ENCODE data around the gene LRRC71.

Gene LRRC71

GRCh38 chr1:156883919-156884318 is 36.5 kb upstream of the LRRC71 start:
- Histone ChIP-seq H3K27me3 (ENCODE audit: control insufficient read depth, insufficient read depth, low read length) (peaks cover 70% of the 10 kb centered on the region), H3K4me1 (ENCODE audit: control insufficient read depth, insufficient read depth, low read length) (no peaks in the 10 kb centered on the region), H3K36me3 (ENCODE audit: control insufficient read depth, insufficient read depth, low read length) (no peaks in the 10 kb centered on the region), H3K4me3 (ENCODE audit: low read length) (no peak overlapping the region), H3K9me3 (ENCODE audit: control insufficient read depth, low read length) (no peaks in the 10 kb centered on the region), H3K9ac (ENCODE audit: low read length) (no peak overlapping the region)

- Histone ChIP-seq H3K36me3 (ENCODE audit: control insufficient read depth, insufficient read depth, low read length) (no peaks in the 10 kb centered on the region), H3K4me1 (ENCODE audit: control insufficient read depth, insufficient read depth, low read length) (no peaks in the 10 kb centered on the region), H3K9ac (ENCODE audit: low read length) (no peak overlapping the region), H3K9me3 (ENCODE audit: control insufficient read depth, low read length) (no peaks in the 10 kb centered on the region), H3K27me3 (ENCODE audit: control insufficient read depth, insufficient read depth, low read length) (peaks cover 71% of the 10 kb centered on the region), H3K4me3 (ENCODE audit: low read length) (no peak overlapping the region)
These were observed 35.8 kb upstream of the LRRC71 start for GRCh38 chr1:156884560-156885184.

DNA sequence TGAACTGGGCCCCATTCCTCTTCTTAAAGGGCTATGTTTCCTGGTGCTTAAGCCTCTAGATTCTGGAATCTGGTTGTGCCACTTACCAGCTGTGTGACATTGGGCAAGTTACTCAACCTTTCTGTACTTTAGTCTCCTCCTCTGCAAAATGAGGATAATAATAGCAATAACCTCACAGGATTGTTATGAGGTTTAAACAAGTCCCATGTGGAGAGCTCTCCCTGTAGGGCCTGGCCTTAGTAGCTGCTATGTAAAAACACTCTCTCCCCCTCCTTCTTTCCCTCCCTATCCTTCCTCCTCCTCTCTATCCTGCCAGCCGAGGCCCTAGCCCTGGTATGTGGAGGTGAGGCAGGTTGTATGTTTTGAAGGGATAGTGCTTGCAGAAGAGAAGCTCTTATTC is 35.1 kb upstream of the LRRC71 start:
- no peaks in the 10 kb centered on the region for H3K9me3 ChIP-seq (ENCODE audit: control insufficient read depth, low read length)
- H3K36me3 ChIP-seq (ENCODE audit: control insufficient read depth, insufficient read depth, low read length) = no peaks in the 10 kb centered on the region
- H3K4me3 ChIP-seq (ENCODE audit: low read length) = no peak overlapping the region
- no peaks in the 10 kb centered on the region for H3K4me1 ChIP-seq (ENCODE audit: control insufficient read depth, insufficient read depth, low read length)
- H3K9ac ChIP-seq (ENCODE audit: low read length) = no peak overlapping the region
- peaks cover 66% of the 10 kb centered on the region for H3K27me3 ChIP-seq (ENCODE audit: control insufficient read depth, insufficient read depth, low read length)

- Histone ChIP-seq H3K9ac (ENCODE audit: low read length) (no peak overlapping the region), H3K9me3 (ENCODE audit: control insufficient read depth, low read length) (no peaks in the 10 kb centered on the region), H3K36me3 (ENCODE audit: control insufficient read depth, insufficient read depth, low read length) (no peaks in the 10 kb centered on the region), H3K27me3 (ENCODE audit: control insufficient read depth, insufficient read depth, low read length) (peaks cover 62% of the 10 kb centered on the region), H3K4me3 (ENCODE audit: low read length) (no peak overlapping the region), H3K4me1 (ENCODE audit: control insufficient read depth, insufficient read depth, low read length) (no peaks in the 10 kb centered on the region)
These were observed 34.5 kb upstream of the LRRC71 start for GRCh38 chr1:156885880-156886355.

DNA sequence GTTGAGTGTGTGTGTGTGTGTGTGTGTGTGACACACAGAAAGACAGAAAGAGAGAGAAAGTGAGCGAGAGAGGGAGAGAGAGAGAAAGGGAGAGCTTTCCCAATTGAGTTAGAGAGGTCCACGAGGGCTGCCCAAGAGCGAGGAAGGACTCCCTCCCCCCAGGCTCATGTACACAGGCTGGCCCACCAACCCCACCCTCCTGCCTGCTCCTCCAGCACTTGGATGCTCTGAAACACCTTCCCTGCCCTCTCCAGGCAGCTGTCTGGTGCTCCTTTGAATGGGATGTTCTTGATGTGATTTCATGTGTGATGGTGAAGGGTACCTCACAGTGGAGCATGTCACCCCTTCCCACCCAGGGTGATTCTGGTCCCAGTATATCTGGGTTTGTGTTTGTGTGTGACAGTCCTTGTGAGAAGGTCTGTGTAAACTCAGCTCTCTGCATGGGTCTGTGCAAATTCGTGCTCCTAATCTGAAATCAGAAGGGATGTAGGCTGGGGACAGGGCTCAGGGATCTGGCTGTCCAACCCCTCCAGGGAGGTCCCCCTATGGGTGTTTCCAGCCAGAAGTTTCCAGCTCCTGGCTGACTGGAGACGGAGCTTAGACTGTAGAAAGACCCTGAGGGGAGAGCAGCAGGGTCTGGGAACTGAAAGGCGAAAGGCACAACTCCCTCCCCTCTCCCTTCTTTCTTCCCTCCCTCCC is 33.7 kb upstream of the LRRC71 start:
- Histone ChIP-seq H3K4me1 (ENCODE audit: control insufficient read depth, insufficient read depth, low read length) (no peaks in the 10 kb centered on the region), H3K36me3 (ENCODE audit: control insufficient read depth, insufficient read depth, low read length) (no peaks in the 10 kb centered on the region), H3K27me3 (ENCODE audit: control insufficient read depth, insufficient read depth, low read length) (peaks cover 59% of the 10 kb centered on the region), H3K9me3 (ENCODE audit: control insufficient read depth, low read length) (no peaks in the 10 kb centered on the region), H3K4me3 (ENCODE audit: low read length) (no peak overlapping the region), H3K9ac (ENCODE audit: low read length) (no peak overlapping the region)

GRCh38 chr1:156887317-156887716 is 33.1 kb upstream of the LRRC71 start:
- no peak overlapping the region for H3K4me3 ChIP-seq (ENCODE audit: low read length)
- no peaks in the 10 kb centered on the region for H3K4me1 ChIP-seq (ENCODE audit: control insufficient read depth, insufficient read depth, low read length)
- no peaks in the 10 kb centered on the region for H3K36me3 ChIP-seq (ENCODE audit: control insufficient read depth, insufficient read depth, low read length)
- H3K27me3 ChIP-seq (ENCODE audit: control insufficient read depth, insufficient read depth, low read length) = peaks cover 61% of the 10 kb centered on the region
- H3K9me3 ChIP-seq (ENCODE audit: control insufficient read depth, low read length) = no peaks in the 10 kb centered on the region
- no peak overlapping the region for H3K9ac ChIP-seq (ENCODE audit: low read length)

DNA sequence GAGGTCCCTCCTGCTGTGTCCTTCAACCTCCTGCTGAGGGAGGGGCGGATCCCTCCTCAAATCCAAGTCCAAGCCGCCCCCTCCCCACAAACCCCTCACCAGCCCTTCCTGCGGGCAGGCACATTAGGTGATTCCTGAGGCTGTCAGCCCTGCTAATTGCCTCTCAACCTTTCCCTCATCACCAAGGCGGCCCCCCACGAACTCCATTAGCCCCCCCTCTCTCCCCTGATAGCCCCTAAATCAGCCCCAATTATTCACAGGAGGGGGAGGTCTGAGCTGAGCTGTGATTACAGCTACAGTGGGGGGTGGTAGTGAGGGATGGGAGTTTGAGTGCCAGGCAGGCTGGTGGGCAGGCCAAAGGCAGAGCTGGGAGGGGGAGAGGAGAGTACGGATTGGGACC is 32.7 kb upstream of the LRRC71 start:
- Histone ChIP-seq H3K27me3 (ENCODE audit: control insufficient read depth, insufficient read depth, low read length) (peaks cover 60% of the 10 kb centered on the region), H3K4me1 (ENCODE audit: control insufficient read depth, insufficient read depth, low read length) (no peaks in the 10 kb centered on the region)

GRCh38 chr1:156889802-156890580 is 30.4 kb upstream of the LRRC71 start:
- Histone ChIP-seq H3K4me1 (ENCODE audit: control insufficient read depth, insufficient read depth, low read length) (peaks cover 5% of the 10 kb centered on the region), H3K36me3 (ENCODE audit: control insufficient read depth, insufficient read depth, low read length) (no peaks in the 10 kb centered on the region), H3K9ac (ENCODE audit: low read length) (no peak overlapping the region), H3K27me3 (ENCODE audit: control insufficient read depth, insufficient read depth, low read length) (peaks cover 64% of the 10 kb centered on the region), H3K4me3 (ENCODE audit: low read length) (no peak overlapping the region), H3K9me3 (ENCODE audit: control insufficient read depth, low read length) (no peaks in the 10 kb centered on the region)

More for the DNA sequence above, 32.7 kb upstream of the LRRC71 start:
- no peaks in the 10 kb centered on the region for H3K36me3 ChIP-seq (ENCODE audit: control insufficient read depth, insufficient read depth, low read length)
- H3K9ac ChIP-seq (ENCODE audit: low read length) = no peak overlapping the region
- H3K9me3 ChIP-seq (ENCODE audit: control insufficient read depth, low read length) = no peaks in the 10 kb centered on the region
- no peak overlapping the region for H3K4me3 ChIP-seq (ENCODE audit: low read length)

- no peak overlapping the region for H3K9ac ChIP-seq (ENCODE audit: low read length)
- no peaks in the 10 kb centered on the region for H3K36me3 ChIP-seq (ENCODE audit: control insufficient read depth, insufficient read depth, low read length)
- H3K4me3 ChIP-seq (ENCODE audit: low read length) = no peak overlapping the region
- peaks cover 5% of the 10 kb centered on the region for H3K4me1 ChIP-seq (ENCODE audit: control insufficient read depth, insufficient read depth, low read length)
- peaks cover 49% of the 10 kb centered on the region for H3K27me3 ChIP-seq (ENCODE audit: control insufficient read depth, insufficient read depth, low read length)
- H3K9me3 ChIP-seq (ENCODE audit: control insufficient read depth, low read length) = no peaks in the 10 kb centered on the region
These were observed 28.0 kb upstream of the LRRC71 start for GRCh38 chr1:156892190-156893047.

- no peaks in the 10 kb centered on the region for H3K36me3 ChIP-seq (ENCODE audit: control insufficient read depth, insufficient read depth, low read length)
- no peaks in the 10 kb centered on the region for H3K9me3 ChIP-seq (ENCODE audit: control insufficient read depth, low read length)
- H3K9ac ChIP-seq (ENCODE audit: low read length) = peak within 1 kb of the TSS; percentile 39
- peaks cover 5% of the 10 kb centered on the region for H3K4me1 ChIP-seq (ENCODE audit: control insufficient read depth, insufficient read depth, low read length)
- no peak within 1 kb of the TSS for H3K4me3 ChIP-seq (ENCODE audit: low read length)
- H3K27me3 ChIP-seq (ENCODE audit: control insufficient read depth, insufficient read depth, low read length) = peaks cover 46% of the 10 kb centered on the region
These were observed 27.1 kb upstream of the LRRC71 start, which contains the start of gene PEAR1 for GRCh38 chr1:156893048-156893953. Gene PEAR1, plus strand, starts transcription at chr1:156893718. Its CDS starts 10,209 bp downstream, at chr1:156903927.

DNA sequence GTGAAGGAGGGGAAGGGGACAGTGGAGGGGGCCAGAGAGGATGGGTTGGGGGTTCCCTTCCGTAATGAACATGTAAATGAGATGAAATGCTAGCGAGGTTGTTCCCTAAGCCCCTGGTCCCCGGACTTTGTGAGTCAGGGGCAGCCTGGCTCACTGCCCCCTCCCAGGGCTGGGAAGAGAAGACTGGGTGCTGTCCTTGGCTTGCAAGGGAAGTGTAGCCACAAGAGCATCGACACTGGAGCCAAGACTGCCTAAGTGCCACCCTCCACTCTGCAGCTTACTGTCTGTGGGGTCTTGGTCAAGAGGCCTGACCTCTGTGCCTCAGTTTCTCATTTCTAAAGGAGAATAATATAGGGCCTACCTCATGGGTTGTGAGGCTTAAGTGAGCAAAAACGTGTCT is 26.4 kb upstream of the LRRC71 start:
- peaks cover 47% of the 10 kb centered on the region for H3K27me3 ChIP-seq (ENCODE audit: control insufficient read depth, insufficient read depth, low read length)
- no peaks in the 10 kb centered on the region for H3K9me3 ChIP-seq (ENCODE audit: control insufficient read depth, low read length)
- H3K4me3 ChIP-seq (ENCODE audit: low read length) = no peak overlapping the region
- no peaks in the 10 kb centered on the region for H3K36me3 ChIP-seq (ENCODE audit: control insufficient read depth, insufficient read depth, low read length)
- peaks cover 5% of the 10 kb centered on the region for H3K4me1 ChIP-seq (ENCODE audit: control insufficient read depth, insufficient read depth, low read length)
- H3K9ac ChIP-seq (ENCODE audit: low read length) = peak overlapping the region; percentile 39

All from mucosa of stomach (tissue), 1 donor.